ENCODE data around the gene FGD4. TPM values are rescaled to one million over a fixed set of nuclear protein-coding genes. Genes with fewer than 3 reads are reported as not detected.

FGD4 gene
- total RNA-seq, 4 donors from 2014 or later = 13.8 to 34.6 (median 20.8) TPM

DNA sequence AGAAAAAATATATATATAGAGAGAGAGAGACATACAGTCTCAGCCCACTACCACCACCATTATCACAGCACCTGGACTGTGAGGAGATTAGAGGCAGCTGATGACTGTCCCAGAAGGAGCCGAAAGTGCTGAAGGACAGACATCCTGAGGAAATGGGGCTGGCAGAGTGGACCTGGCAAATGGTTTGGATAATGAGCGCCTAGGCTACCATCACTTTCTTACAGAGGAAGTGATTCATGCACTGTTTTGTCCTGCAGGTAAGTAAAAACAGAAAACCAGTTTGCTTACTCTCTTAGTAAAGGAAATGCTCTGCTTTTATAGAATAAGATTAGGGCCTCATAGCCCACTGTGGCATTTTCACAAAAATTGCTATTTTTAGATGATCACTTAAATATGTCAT lies 251.2 kb downstream of the FGD4 start:
- Histone ChIP-seq H3K4me1 (no peaks in the 10 kb centered on the region), H3K9me3 (no peaks in the 10 kb centered on the region), H3K27ac (no peak overlapping the region), H3K27me3 (no peaks in the 10 kb centered on the region), H3K4me3 (no peak overlapping the region), H3K36me3 (no peaks in the 10 kb centered on the region)
- no peak for DNase-seq
- intact Hi-C loops (cut with DNase I; ENCODE audit: low total_unique reads) = loop anchor here (10.0 kb wide), 1 partner anchor 196 kb away; no protein-coding TSS in a partner anchor
- TF ChIP-seq POLR2A (IDR thresholded peaks at IDR 0.05) = no peak
- TF ChIP-seq, protein P1, sequence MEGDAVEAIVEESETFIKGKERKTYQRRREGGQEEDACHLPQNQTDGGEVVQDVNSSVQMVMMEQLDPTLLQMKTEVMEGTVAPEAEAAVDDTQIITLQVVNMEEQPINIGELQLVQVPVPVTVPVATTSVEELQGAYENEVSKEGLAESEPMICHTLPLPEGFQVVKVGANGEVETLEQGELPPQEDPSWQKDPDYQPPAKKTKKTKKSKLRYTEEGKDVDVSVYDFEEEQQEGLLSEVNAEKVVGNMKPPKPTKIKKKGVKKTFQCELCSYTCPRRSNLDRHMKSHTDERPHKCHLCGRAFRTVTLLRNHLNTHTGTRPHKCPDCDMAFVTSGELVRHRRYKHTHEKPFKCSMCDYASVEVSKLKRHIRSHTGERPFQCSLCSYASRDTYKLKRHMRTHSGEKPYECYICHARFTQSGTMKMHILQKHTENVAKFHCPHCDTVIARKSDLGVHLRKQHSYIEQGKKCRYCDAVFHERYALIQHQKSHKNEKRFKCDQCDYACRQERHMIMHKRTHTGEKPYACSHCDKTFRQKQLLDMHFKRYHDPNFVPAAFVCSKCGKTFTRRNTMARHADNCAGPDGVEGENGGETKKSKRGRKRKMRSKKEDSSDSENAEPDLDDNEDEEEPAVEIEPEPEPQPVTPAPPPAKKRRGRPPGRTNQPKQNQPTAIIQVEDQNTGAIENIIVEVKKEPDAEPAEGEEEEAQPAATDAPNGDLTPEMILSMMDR (IDR thresholded peaks at IDR 0.05) = no peak

DNA sequence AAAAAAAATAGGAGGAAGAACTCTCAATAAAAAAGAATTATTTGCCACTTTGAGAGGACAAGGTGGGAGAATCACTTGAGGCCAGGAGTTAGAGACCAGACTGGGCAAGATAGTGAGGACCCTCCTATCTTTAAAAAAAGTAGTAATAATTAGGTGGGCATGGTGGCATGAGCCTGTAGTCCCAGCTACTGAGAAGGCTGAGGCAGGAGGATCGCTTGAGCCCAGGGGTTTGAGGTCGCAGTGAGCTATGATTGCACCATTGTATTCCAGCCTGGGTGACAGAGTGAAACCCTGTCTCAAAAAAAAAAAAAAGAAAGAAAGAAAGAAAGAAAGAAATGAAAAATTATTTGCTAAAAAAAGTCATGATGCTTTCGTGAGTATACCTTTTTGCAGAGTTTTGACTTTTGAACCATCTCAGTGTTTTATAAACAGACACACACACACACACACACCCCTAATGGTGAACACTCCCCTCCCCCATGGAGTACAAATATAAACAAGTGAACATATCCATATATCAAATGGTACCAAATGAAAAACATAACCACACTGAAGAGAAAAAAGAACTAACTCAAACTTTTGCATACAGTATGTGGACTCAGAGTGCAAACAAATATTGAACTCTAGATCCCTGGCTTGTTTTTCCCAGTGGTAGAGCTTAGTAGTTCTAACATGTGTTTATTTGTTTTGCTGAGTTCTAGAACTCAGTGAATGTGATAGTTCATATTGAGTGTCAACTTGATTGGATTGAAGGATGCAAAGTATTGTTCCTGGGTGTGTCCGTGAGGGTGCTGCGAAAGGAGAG lies 252.0 kb downstream of the FGD4 start:
- intact Hi-C loops (cut with DNase I; ENCODE audit: low total_unique reads) = loop anchor here (10.0 kb wide), 1 partner anchor 197 kb away; no protein-coding TSS in a partner anchor
- Histone ChIP-seq H3K4me1 (no peaks in the 10 kb centered on the region), H3K36me3 (no peaks in the 10 kb centered on the region), H3K27me3 (no peaks in the 10 kb centered on the region), H3K4me3 (no peak overlapping the region), H3K9me3 (no peaks in the 10 kb centered on the region), H3K27ac (no peak overlapping the region)
- DNase-seq = no peak
- no peak for TF ChIP-seq POLR2A (IDR thresholded peaks at IDR 0.05)
- TF ChIP-seq, protein P1 (IDR thresholded peaks at IDR 0.05) = no peak

DNA sequence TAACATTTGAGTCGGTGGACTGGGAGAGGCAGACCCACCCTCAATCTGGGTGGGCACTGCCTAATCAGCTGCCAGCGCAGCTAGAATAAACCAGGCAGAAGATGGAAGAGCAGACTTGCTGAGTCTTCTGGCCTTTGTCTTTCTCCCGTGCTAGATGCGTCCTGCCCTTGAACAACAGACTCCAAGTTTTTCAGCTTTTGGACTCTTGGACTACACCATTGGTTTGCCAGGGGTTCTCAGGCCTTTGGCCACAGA lies 252.5 kb downstream of the FGD4 start:
- Histone ChIP-seq H3K4me3 (no peak overlapping the region), H3K27ac (no peak overlapping the region), H3K4me1 (no peaks in the 10 kb centered on the region), H3K9me3 (no peaks in the 10 kb centered on the region), H3K27me3 (no peaks in the 10 kb centered on the region), H3K36me3 (no peaks in the 10 kb centered on the region)
- TF ChIP-seq, protein P1 (IDR thresholded peaks at IDR 0.05) = no peak
- no peak for TF ChIP-seq POLR2A (IDR thresholded peaks at IDR 0.05)
- intact Hi-C loops (cut with DNase I; ENCODE audit: low total_unique reads) = loop anchor here (10.0 kb wide), 1 partner anchor 197 kb away; no protein-coding TSS in a partner anchor
- no peak for DNase-seq

DNA sequence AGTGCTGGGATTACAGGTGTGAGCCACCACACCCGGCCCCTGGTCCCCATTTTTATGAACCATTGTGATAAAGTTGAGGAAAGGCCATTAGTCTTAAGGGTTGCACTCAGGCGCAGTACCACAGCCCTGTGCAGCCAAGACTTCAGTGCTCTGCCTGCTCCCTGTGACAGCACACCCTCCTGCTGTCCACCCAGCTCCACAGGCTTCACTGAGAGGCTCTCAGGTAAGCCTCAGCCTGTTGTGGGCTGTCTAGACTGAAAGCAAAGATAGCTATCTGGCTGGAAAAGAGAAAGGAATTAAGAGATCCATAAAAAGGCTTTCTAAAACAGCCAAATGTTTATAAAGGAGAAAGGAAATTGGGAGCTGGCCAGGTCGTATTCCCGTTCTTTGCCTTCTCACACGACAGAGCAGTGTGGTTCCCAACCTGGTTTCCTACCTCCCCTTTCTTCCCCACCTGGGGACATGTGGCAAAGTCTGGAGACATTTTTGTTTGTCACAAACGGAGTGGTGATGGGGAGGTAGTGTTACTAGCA lies 260.6 kb downstream of the FGD4 start:
- Histone ChIP-seq H3K27me3 (no peaks in the 10 kb centered on the region), H3K9me3 (no peaks in the 10 kb centered on the region), H3K36me3 (no peaks in the 10 kb centered on the region), H3K4me3 (no peak overlapping the region), H3K4me1 (peaks cover 0 to 5% of the 10 kb centered on the region in 2 donors), H3K27ac (peak overlapping the region in 1 of 2 donors; percentile 75)
- no peak for DNase-seq
- TF ChIP-seq POLR2A (IDR thresholded peaks at IDR 0.05) = no peak
- TF ChIP-seq, protein P1 (IDR thresholded peaks at IDR 0.05) = no peak
- intact Hi-C loops (cut with DNase I; ENCODE audit: low total_unique reads) = loop anchor here (10.0 kb wide), 1 partner anchor 205 kb away; no protein-coding TSS in a partner anchor

DNA sequence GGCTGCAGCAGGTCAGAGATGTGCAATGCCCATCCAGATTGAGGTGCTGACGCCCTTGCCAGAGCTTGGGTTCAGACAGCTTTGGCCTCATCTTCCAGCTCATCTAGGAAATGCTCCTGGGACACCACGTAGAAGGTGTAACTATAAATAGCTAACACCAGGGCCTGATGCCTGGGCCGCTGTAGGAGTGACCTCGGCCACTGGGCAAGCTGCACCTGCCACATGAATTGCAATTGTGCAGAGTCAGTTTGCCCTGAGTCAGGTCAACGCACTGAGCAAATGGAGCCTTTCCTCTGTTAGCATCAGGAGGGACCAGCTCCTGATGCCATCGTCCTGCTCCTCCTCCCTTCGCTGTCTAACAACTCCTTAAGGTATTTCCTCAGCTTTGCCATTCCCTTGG lies 262.3 kb downstream of the FGD4 start:
- Histone ChIP-seq H3K9me3 (no peaks in the 10 kb centered on the region), H3K4me3 (no peak overlapping the region), H3K27ac (no peak overlapping the region), H3K27me3 (no peaks in the 10 kb centered on the region), H3K36me3 (no peaks in the 10 kb centered on the region), H3K4me1 (peaks cover 0 to 5% of the 10 kb centered on the region in 2 donors)
- DNase-seq = no peak
- TF ChIP-seq, protein P1 (IDR thresholded peaks at IDR 0.05) = no peak
- no peak for TF ChIP-seq POLR2A (IDR thresholded peaks at IDR 0.05)
- intact Hi-C loops (cut with DNase I; ENCODE audit: low total_unique reads) = no loop called here
